Measurements from ENCODE around the gene ITIH3. TPM values are rescaled to one million over a fixed set of nuclear protein-coding genes. Genes with fewer than 3 reads are reported as not detected.

Gene ITIH3
- total RNA-seq, 1 experiment from 2014 or later = not detected

DNA sequence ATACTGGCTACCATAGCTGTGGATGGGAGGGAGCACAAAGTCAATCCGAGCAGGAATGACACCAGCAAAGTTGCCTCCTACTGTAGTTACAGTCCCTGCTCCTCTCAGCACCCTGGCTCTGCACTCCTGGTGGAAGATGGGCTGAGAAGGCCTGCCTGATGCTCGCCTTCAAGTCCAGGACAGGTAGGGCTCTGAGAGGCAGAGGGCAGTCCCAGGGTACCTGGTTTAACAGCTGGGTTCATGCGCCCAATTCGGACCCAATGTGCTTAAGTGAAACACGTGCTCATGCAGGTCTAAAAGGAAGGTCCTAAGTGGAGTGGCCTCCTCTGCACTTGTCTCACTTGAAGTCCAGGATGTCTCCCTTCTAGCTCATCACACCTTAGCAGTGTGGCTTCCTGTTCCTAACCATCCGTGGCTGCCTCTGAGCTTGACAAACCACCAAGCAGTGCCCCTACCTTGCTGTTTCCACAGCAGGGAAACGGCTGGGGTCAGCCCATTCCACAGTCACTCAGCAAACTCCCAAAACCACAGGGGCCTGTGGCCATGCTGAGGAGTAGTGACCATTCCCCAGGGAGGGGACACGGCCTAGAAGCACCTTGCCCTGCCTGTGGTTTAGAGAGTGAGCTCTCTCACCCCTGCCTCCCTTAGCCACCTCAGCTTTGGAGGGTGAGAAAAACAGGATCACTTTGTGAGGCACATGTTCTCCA lies 44.1 kb downstream of the ITIH3 start:
- ChIA-PET CTCF (no interaction called here), POLR2A (ENCODE audit: low non-redundant PET) (no interaction called here)
- Histone ChIP-seq H3K4me1 (ENCODE audit: insufficient read depth, low read length, poor library complexity, severe bottlenecking) (no peaks in the 10 kb centered on the region), H3K9me3 (ENCODE audit: low read depth, low read length, poor library complexity, severe bottlenecking) (no peaks in the 10 kb centered on the region), H3K27me3 (replicated peaks; ENCODE audit: insufficient read depth, low read depth, low read length, poor library complexity) (no peaks in the 10 kb centered on the region), H3K4me3 (ENCODE audit: low read depth, low read length, poor library complexity, severe bottlenecking) (no peak overlapping the region), H3K27ac (ENCODE audit: low read depth, low read length, poor library complexity, severe bottlenecking) (no peak overlapping the region), H3K36me3 (ENCODE audit: insufficient read depth, low read length, poor library complexity, severe bottlenecking) (no peaks in the 10 kb centered on the region)
- no TSS peak for BruUV-seq (replicated peaks)
- intact Hi-C loops (cut with micrococcal nuclease; ENCODE audit: unreplicated experiment) = no loop called here
- no peak for DNase-seq (ENCODE audit: low spot score)
- TF ChIP-seq EZH2 (IDR thresholded peaks at IDR 0.05; ENCODE audit: borderline replicate concordance, low read depth, low read length, poor library complexity, severe bottlenecking) = no peak
- TF ChIP-seq, protein P1, sequence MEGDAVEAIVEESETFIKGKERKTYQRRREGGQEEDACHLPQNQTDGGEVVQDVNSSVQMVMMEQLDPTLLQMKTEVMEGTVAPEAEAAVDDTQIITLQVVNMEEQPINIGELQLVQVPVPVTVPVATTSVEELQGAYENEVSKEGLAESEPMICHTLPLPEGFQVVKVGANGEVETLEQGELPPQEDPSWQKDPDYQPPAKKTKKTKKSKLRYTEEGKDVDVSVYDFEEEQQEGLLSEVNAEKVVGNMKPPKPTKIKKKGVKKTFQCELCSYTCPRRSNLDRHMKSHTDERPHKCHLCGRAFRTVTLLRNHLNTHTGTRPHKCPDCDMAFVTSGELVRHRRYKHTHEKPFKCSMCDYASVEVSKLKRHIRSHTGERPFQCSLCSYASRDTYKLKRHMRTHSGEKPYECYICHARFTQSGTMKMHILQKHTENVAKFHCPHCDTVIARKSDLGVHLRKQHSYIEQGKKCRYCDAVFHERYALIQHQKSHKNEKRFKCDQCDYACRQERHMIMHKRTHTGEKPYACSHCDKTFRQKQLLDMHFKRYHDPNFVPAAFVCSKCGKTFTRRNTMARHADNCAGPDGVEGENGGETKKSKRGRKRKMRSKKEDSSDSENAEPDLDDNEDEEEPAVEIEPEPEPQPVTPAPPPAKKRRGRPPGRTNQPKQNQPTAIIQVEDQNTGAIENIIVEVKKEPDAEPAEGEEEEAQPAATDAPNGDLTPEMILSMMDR (conservative IDR thresholded peaks at IDR 0.05; ENCODE audit: low read depth, low read length) = no peak

DNA sequence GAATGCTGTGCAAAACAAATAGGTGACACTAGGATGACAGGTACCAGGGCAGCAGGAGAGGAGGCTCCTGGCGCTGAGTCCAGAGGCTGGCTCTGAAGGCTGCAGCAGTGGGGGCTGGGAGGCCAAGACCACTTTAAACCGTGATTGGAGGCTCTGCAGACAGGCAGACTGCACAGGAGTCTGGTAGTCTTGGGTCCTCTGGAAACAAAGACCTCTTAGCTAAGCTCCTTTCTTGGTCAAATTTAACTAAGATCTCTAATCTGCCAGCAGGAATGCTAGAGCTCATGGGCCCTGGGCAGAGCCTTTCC lies 44.6 kb downstream of the ITIH3 start:
- no peak overlapping the region for H3K27ac ChIP-seq (ENCODE audit: low read depth, low read length, poor library complexity, severe bottlenecking)
- H3K9me3 ChIP-seq (ENCODE audit: low read depth, low read length, poor library complexity, severe bottlenecking) = no peaks in the 10 kb centered on the region
- DNase-seq (ENCODE audit: low spot score) = no peak
- H3K4me3 ChIP-seq (ENCODE audit: low read depth, low read length, poor library complexity, severe bottlenecking) = no peak overlapping the region
- no peaks in the 10 kb centered on the region for H3K27me3 ChIP-seq (replicated peaks; ENCODE audit: insufficient read depth, low read depth, low read length, poor library complexity)
- no TSS peak for BruUV-seq (replicated peaks)
- CTCF ChIA-PET = no interaction called here
- no peaks in the 10 kb centered on the region for H3K36me3 ChIP-seq (ENCODE audit: insufficient read depth, low read length, poor library complexity, severe bottlenecking)
- H3K4me1 ChIP-seq (ENCODE audit: insufficient read depth, low read length, poor library complexity, severe bottlenecking) = no peaks in the 10 kb centered on the region
- no peak for TF ChIP-seq EZH2 (IDR thresholded peaks at IDR 0.05; ENCODE audit: borderline replicate concordance, low read depth, low read length, poor library complexity, severe bottlenecking)
- intact Hi-C loops (cut with micrococcal nuclease; ENCODE audit: unreplicated experiment) = no loop called here
- POLR2A ChIA-PET (ENCODE audit: low non-redundant PET) = no interaction called here

DNA sequence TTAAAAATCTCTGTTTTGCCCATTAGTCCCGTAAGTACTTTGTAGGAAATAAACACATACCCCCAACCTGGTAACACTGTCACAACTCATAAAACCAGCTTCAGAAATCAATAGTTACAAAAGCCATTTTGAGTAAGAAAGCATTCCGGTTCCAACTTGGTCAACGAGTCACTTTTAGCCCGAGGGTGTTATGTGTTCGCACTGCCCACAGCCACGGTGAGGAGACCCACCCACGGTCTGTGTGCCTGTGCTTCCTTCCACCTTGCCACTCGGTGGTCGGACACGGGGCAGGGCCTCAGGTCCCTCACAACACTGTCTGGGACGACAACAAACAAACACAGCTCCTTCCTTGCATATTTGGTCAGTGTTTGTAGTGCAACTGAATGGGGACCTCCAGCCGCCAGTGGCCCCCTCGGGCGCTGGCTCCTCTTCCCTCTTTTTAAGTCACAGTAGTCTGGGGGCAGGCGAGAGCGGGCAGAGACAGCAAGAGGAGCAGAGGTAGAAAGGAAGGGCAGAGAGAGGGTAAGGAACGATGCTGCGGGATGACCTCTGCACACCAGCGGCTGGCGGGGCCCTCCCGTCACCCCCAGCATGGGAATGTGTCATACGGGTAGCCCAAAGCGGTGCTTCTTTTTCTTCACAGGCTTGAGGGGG lies 45.4 kb downstream of the ITIH3 start:
- no peaks in the 10 kb centered on the region for H3K36me3 ChIP-seq (ENCODE audit: insufficient read depth, low read length, poor library complexity, severe bottlenecking)
- H3K9me3 ChIP-seq (ENCODE audit: low read depth, low read length, poor library complexity, severe bottlenecking) = no peaks in the 10 kb centered on the region
- H3K4me3 ChIP-seq (ENCODE audit: low read depth, low read length, poor library complexity, severe bottlenecking) = no peak overlapping the region
- ChIA-PET CTCF (no interaction called here), POLR2A (ENCODE audit: low non-redundant PET) (no interaction called here)
- no TSS peak for BruUV-seq (replicated peaks)
- no peak overlapping the region for H3K27ac ChIP-seq (ENCODE audit: low read depth, low read length, poor library complexity, severe bottlenecking)
- no peaks in the 10 kb centered on the region for H3K27me3 ChIP-seq (replicated peaks; ENCODE audit: insufficient read depth, low read depth, low read length, poor library complexity)
- intact Hi-C loops (cut with micrococcal nuclease; ENCODE audit: unreplicated experiment) = no loop called here
- DNase-seq (ENCODE audit: low spot score) = no peak
- TF ChIP-seq, protein P1 (conservative IDR thresholded peaks at IDR 0.05; ENCODE audit: low read depth, low read length) = no peak
- no peaks in the 10 kb centered on the region for H3K4me1 ChIP-seq (ENCODE audit: insufficient read depth, low read length, poor library complexity, severe bottlenecking)

Data from A673 (cell line).